HFFc6 (cell line): ENCODE measurements around the gene ANKS1A. TPM values are rescaled to one million over a fixed set of nuclear protein-coding genes. Genes with fewer than 3 reads are reported as not detected.

ENCODE experiments used
- DNase-seq: peaks from one replicate; pipeline ENCODE4 v3.0.0-alpha.2; 2018
- H3K27ac Mint-ChIP-seq: 2 replicates; pipeline ENCODE4 v1.8.0; 2020; ENCODE audit warnings: mild to moderate bottlenecking, mixed read lengths
- H3K27me3 Mint-ChIP-seq: 2 replicates; pipeline ENCODE4 v1.8.0; 2021; ENCODE audit warnings: mild to moderate bottlenecking, moderate library complexity, mixed read lengths; ENCODE audit not compliant: insufficient read depth
- H3K36me3 Mint-ChIP-seq: 2 replicates; pipeline ENCODE4 v1.8.0; 2021; ENCODE audit warnings: low read depth, mixed read lengths
- H3K4me1 Mint-ChIP-seq: 2 replicates; pipeline ENCODE4 v1.8.0; 2020; ENCODE audit warnings: low read depth, mixed read lengths
- H3K4me3 Mint-ChIP-seq: 2 replicates; pipeline ENCODE4 v1.8.0; 2020; ENCODE audit warnings: mild to moderate bottlenecking, moderate library complexity, mixed read lengths
- H3K9me3 Mint-ChIP-seq: 2 replicates; pipeline ENCODE4 v1.8.0; 2020; ENCODE audit warnings: mild to moderate bottlenecking, mixed read lengths
- CTCF ChIP-seq: fragments of 200-600 bp; sonication (generic); IDR thresholded peaks from 2 replicates; pipeline ENCODE4 v1.5.0; 2021; ENCODE audit warnings: antibody characterized with exemption, mild to moderate bottlenecking
- total RNA-seq, 6 experiments: library from RNA; stranded (reverse); fragmentation: NEBNext Ultra II Directional; extraction: Animal tissue kit (Norgen Biotek cat#: 25700); gene quantifications; 2 replicates in 1 of 6; 3 replicates in 5 of 6; pipeline ENCODE4 v1.2.3, GENCODE V29; 2021

Gene ANKS1A
- total RNA-seq, 6 experiments from 2014 or later = 11.6 to 13.5 (median 13.1) TPM

DNA sequence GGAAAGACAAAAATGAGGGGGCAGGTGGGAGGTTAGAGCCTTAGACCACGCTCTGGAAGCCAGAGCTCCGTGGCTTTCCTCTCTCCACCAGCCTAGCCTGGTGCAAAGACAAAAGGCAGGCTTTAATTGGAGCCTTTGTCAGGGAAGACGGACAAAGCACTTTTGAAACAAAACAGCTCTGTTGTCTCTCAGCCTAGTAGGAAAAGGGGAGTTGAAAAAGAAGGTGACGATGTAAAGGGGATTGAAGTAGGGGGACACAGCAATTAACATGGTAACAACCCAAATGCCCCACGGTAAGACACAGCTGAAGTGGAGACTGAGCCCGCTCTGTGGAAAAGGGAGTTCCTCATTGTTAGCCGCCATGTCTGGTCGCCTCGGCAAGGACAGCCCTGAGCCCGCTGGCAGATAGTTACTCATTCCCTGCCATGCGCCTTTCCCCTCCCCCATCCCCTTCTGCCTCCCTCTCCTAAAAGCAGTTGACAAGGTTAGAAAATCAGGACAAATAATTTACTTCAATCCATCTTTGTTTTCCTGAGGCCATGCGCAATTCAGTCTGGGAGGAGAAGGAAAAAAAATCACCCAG, 159.1 kb downstream of the ANKS1A start:
- Mint-ChIP-seq H3K27ac (no peak overlapping the region), H3K27me3 (no peaks in the 10 kb centered on the region), H3K9me3 (no peaks in the 10 kb centered on the region), H3K36me3 (no peaks in the 10 kb centered on the region), H3K4me1 (peaks cover 34% of the 10 kb centered on the region), H3K4me3 (no peak overlapping the region)
- DNase-seq = no peak
- TF ChIP-seq CTCF = no peak

DNA sequence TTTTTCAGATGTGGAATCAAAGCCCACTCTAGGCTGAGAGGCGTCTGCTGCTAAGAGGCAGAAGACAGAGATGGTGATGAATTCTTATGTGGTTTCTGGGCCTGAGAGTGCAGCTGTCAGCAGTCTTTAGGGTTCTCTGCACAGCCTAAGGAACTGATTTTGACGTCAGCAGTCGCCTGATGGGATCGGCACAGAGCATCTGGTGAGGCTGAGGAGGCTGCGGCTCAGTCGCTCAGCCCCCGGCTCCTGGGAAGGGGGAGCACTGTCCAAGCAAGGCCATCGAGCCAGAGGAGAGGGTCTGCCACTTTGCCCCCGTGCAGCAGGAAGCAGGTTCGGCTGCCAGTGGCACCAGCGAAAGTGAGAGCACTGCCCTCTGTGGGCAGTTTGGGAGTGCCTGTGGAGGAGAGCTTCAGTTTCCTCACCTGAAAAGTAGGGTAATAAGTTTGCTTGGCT, 159.6 kb downstream of the ANKS1A start:
- DNase-seq = no peak
- H3K27me3 Mint-ChIP-seq = no peaks in the 10 kb centered on the region
- 0 out of 2 replicates have a peak, but pooled peaks have one; percentile 17 for TF ChIP-seq CTCF
- H3K27ac Mint-ChIP-seq = no peak overlapping the region
- H3K4me1 Mint-ChIP-seq = peaks cover 34% of the 10 kb centered on the region
- H3K9me3 Mint-ChIP-seq = no peaks in the 10 kb centered on the region
- no peak overlapping the region for H3K4me3 Mint-ChIP-seq
- no peaks in the 10 kb centered on the region for H3K36me3 Mint-ChIP-seq

DNA sequence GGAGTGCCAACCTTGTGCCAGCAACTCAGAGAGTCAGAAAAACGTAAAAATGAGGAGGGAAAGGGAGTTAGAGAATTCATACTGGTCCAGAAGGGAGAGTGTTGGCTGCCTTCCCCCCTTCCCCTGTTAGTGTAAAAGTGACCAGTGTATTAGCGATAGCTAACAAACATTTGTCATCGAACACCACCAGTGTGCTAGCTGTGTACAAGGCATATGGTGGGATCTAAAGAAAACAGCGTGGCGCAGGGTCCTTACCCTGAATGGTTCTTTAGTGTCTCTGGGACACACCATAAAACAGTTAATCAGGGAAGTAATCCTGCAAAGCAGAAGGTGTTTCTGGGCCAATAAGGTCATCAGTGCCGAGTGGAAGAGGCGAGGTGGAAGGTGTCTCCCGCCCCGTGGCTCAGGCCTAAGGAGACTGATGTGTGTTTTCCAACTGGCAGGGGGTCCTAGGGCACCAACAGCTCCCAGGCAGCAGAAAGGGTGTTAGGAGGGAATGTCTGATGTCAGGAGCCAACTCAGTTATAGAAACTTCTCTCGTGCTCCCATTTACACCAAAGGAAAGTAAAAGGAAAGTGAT, 160.2 kb downstream of the ANKS1A start:
- peaks cover 29% of the 10 kb centered on the region for H3K4me1 Mint-ChIP-seq
- H3K27me3 Mint-ChIP-seq = no peaks in the 10 kb centered on the region
- no peak overlapping the region for H3K4me3 Mint-ChIP-seq
- no peaks in the 10 kb centered on the region for H3K36me3 Mint-ChIP-seq
- no peak for DNase-seq
- no peak for TF ChIP-seq CTCF
- no peaks in the 10 kb centered on the region for H3K9me3 Mint-ChIP-seq
- H3K27ac Mint-ChIP-seq = no peak overlapping the region

DNA sequence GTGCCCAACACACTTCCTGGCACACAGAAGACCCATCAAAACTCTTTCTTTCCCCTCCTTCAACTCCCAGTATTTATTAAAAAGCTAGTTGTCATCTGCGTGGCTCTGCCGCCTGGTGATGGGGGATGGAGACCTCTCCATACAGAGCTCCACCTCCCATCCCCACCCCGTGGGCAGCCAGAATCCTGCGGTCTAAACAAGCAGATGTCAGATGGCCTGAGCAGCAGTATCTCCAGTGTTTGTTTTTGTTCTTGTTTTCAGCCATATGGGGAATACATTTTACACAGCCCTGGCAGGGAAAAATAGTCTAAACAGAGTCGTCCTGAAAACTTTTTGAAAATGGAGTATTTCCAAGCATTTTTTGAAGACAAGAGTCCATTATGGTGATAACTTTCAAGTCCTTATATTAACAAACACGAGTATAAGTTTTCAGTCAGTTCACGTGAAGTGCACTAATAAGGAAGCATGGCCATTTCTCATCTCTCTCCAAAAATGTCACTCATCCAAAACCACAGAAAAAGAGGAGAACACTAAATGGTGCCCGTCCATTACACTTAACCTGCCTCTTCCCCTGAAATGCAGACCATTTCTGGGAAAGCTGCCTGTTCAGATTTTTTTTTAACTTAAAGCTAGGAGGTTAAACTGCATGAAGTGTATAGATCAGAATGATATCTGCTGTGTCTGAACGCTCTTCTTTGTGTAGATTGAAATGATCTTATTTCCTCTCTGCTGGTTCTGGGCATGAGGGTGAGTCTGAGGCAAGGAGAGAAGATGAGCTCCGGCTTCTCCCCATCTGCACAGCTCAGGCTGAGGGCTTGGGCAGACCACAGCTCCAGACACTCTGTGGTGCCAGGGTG, 161.1 kb downstream of the ANKS1A start:
- no peak for TF ChIP-seq CTCF
- Mint-ChIP-seq H3K4me1 (peaks cover 20% of the 10 kb centered on the region), H3K27me3 (no peaks in the 10 kb centered on the region), H3K36me3 (no peaks in the 10 kb centered on the region), H3K27ac (no peak overlapping the region), H3K4me3 (no peak overlapping the region), H3K9me3 (no peaks in the 10 kb centered on the region)
- DNase-seq = no peak

- no peak overlapping the region for H3K4me3 Mint-ChIP-seq
- peaks cover 20% of the 10 kb centered on the region for H3K4me1 Mint-ChIP-seq
- H3K36me3 Mint-ChIP-seq = no peaks in the 10 kb centered on the region
- no peaks in the 10 kb centered on the region for H3K27me3 Mint-ChIP-seq
- no peak for TF ChIP-seq CTCF
- H3K9me3 Mint-ChIP-seq = no peaks in the 10 kb centered on the region
- no peak overlapping the region for H3K27ac Mint-ChIP-seq
- no peak for DNase-seq
Measured at GRCh38 chr6:35050757-35051330, 161.8 kb downstream of the ANKS1A start.
